Stimulated activated CD8-positive, alpha-beta memory T cell treated with anti-CD3 and anti-CD28 coated beads, Interleukin-7, amount 100 ng/mL, for 4 hours (primary cell): Measurements from ENCODE around the gene LAMP5.

Source experiments
- DNase-seq, 2 donors: peaks; one replicate each; pipeline ENCODE4 v3.0.0-alpha.2; 2020; ENCODE audit warnings: low read depth in 2 of 2

Gene LAMP5

GRCh38 chr20:9500121-9500520 lies 14.3 kb upstream of the LAMP5 start:
- no peak for DNase-seq

- no peak for DNase-seq
Observed at GRCh38 chr20:9501473-9501872, 12.9 kb upstream of the LAMP5 start.

DNA sequence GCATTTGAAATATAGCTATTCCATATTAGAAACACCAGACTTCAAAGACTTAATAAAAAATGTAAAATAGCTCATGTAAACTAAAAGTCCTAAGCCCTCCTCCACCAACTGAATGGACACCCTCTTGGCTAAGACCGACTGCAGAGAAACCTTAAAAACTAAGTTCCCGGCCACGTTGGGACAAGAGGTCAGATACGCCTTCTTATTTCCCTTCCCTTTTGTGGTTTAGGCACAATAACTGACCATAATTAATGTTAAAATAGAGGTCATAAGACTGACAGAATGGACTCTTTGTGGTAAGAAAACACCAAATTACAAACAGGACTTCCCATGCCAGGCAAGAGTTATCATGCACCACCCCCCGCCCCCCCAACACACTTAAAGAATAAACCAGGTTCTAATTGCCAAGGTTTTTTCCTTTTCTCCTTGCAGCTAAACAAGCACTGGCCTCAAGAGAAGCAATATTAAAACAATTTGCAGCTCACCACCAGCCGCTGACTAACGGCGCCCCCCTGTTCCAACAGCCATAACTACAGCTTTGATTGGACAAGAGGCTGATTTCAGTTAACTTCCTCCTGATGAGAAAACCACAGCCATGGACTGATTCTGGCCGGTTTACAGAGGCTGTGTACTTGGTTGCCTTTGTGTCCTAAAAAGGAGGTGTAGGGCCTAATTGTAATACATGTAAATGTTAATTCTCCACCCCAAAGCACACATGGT lies 10.7 kb upstream of the LAMP5 start:
- DNase-seq: no peak

- no peak for DNase-seq
Observed at GRCh38 chr20:9506280-9506821, 8.0 kb upstream of the LAMP5 start.

DNA sequence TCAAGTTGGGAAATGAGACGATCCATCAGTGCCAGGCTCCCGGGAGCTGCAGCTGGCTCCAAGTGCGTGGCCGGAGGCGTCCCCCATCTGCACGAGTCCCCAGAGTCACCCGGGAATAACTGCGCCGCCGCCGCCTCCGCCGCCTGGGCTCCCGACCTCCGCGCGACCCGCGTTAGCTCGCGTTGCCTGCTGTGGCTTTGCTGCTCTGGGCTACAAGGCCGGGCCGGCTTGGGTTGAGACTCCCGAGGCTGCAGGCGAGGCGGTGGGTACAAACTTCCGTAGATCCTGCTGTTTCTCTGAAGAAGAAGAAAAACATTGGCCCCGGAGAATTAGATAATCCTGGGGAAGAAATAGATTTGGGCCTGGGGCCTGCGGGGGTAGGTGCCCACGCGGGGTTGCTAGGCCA lies 7.4 kb upstream of the LAMP5 start:
- no peak for DNase-seq

- no peak for DNase-seq
Observed at GRCh38 chr20:9507544-9508239, 6.7 kb upstream of the LAMP5 start.

- no peak for DNase-seq
Observed at GRCh38 chr20:9508240-9508661, 6.1 kb upstream of the LAMP5 start.

GRCh38 chr20:9508696-9509178 lies 5.7 kb upstream of the LAMP5 start:
- DNase-seq: no peak

DNA sequence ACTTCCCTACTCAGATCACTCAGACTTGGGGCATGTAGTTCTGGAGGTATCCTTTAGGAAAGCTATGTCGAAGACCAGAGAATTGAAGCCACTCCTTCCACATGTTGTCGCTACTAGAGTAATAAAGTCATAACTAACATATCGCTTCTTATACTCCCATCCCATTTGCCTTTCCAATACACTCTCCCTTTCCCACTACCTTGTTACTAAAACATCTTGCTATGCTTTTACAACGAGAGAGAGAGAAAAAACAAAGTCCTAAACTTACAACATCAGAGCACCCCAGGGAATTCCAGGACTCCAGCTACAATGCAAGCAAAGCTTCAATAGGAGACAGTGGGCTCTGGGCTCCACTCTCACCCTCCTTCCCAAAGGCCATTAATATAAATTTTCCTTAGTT lies 5.1 kb upstream of the LAMP5 start:
- no peak for DNase-seq

DNA sequence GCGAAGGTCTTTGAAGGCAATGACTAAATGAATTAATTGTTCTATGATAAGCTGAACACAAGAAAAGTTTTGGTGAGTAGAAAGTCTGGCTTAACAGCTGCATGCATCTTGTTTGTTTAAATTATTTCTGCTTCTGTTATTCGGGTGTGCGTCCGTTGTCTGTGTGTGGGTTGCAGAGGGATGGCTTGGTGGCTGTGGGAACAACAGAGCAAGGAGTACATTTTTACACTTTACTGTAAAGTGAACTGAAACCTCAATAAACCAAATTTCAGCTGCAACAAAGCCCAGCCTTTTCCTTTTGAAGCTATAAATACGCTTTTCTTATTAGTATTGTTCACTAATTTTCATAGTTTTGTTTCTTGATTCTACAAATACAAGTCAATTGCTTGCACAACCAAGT lies 3.5 kb upstream of the LAMP5 start:
- no peak for DNase-seq

GRCh38 chr20:9514072-9514460 lies 324 bp upstream of the LAMP5 start:
- no peak for DNase-seq

GRCh38 chr20:9515214-9515585 lies 810 bp downstream of the LAMP5 start:
- no peak for DNase-seq

DNA sequence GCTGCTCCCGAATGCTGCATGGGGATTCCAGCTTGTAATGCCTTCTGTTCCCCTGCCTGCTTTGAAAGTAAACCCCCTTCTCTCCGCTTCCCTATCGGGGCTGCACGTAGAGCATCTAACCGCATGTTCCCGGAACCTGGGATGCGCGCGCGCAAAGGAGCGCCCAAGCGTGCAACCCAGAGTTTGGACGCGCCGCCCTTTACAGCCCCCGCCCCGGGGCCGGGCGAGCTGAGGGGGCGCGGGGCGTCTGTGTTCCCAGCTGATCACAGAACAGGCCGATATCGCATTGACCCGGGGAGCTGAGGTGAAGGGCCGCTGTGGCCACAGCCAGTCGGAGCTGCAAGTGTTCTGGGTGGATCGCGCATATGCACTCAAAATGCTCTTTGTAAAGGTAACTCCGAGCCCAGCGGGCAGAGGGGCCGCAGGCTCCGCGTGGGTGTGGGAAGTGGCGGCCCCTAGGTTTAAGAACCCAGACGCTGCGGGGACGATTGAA lies 1.4 kb downstream of the LAMP5 start:
- no peak for DNase-seq

GRCh38 chr20:9516234-9516871 lies 2.0 kb downstream of the LAMP5 start:
- no peak for DNase-seq

- DNase-seq: no peak
Observed at GRCh38 chr20:9517297-9518162, 3.1 kb downstream of the LAMP5 start.

- no peak for DNase-seq
Observed at GRCh38 chr20:9518576-9519175, 4.3 kb downstream of the LAMP5 start.

DNA sequence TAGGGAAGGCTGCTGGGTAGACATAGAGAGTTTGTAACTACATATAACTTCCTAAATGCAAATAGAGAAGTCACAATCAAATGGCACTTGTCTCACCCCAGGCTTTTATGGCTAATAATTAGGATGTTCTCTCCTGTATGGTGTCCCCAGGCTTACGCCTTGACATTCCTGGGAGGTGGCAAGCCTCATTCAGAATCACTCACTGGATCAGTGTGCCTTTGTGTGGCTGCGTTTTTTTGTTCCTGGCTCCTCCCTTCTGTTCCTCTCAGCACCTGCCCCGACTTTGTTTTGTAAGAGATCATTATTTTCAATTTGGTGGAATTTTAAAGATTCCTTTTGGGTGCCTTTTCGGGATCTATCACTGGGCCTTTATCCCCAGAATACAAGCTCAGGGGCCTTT lies 5.7 kb downstream of the LAMP5 start:
- DNase-seq: no peak

DNA sequence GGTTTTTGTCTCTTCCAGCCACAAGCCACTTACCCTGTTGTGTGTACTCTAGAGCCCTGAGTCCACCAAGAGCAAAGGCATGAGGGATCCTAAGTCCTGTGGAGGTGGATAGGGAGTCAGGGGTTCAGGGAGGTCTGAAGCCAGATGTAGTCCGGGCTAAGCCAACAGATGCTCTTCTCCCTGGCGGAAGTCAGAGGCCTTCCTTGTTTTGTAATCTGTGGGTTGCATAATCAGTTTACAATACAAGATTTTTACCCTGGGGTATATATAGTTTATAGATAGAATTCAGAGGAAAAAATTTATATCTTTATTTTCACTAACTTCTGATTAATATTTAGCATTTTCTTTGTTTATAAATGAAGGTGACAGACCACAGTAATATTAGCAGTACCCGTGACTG lies 9.2 kb downstream of the LAMP5 start:
- DNase-seq: no peak

DNA sequence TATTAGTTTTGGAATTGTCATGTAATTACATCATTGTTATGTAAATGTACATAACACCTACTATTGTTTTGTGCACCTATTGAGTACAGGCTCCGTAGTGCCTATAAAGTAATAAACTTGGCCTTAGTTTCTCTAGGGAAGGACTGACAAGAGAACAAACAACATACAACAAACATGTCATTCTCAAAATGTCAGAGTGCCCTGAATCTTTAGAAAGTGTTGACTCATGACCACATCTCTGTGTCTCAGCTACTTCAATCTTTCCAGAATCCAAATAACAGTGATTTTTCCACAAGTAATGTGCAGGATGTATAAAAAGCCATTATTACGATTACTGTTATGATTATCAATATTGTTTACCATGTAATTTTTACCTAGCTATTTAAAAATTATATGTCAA lies 17.2 kb downstream of the LAMP5 start:
- DNase-seq: no peak

GRCh38 chr20:9532069-9532838 lies 17.9 kb downstream of the LAMP5 start:
- no peak for DNase-seq
